Activated T-cell treated with anti-CD3 and anti-CD28 coated beads, Interleukin-2, amount 50 U/mL, for 24 hours (primary cell): ENCODE measurements around the gene CCS.
A peak's percentile ranks its signal among the peaks of the same experiment; 100 is the strongest.
"Not testable (repeated sequence)": the region's sequence is repeated elsewhere in the genome, so short reads cannot be mapped to it uniquely, and the experiment has no call there.

ENCODE experiments used
- DNase-seq: peaks from one replicate; pipeline ENCODE4 v3.0.0-alpha.2; 2020
- H3K27ac Mint-ChIP-seq: 2 replicates; pipeline ENCODE4 v1.8.0; 2020; ENCODE audit warnings: mild to moderate bottlenecking, mixed read lengths
- H3K27me3 Mint-ChIP-seq: 2 replicates; pipeline ENCODE4 v1.8.0; 2020; ENCODE audit warnings: mixed read lengths
- H3K36me3 Mint-ChIP-seq: 2 replicates; pipeline ENCODE4 v1.8.0; 2020; ENCODE audit warnings: low read depth, mixed read lengths
- H3K4me1 Mint-ChIP-seq: 2 replicates; pipeline ENCODE4 v1.8.0; 2020; ENCODE audit warnings: low read depth, mixed read lengths
- H3K4me3 Mint-ChIP-seq: 2 replicates; pipeline ENCODE4 v1.8.0; 2020; ENCODE audit warnings: mild to moderate bottlenecking, moderate library complexity, mixed read lengths
- H3K9me3 Mint-ChIP-seq: 2 replicates; pipeline ENCODE4 v1.8.0; 2020; ENCODE audit warnings: mixed read lengths

CCS gene

GRCh38 chr11:66592457-66593302, at the start of gene CCS, which contains the start of gene CCDC87:
CCS (plus strand) TSS chr11:66593185; CDS start chr11:66593262, 77 bp downstream.
CCDC87 (minus strand) TSS chr11:66593063; CDS start chr11:66593015, 48 bp downstream.
- DNase-seq: peak; percentile 99
- peak within 1 kb of the TSS; percentile 100 for H3K4me3 Mint-ChIP-seq
- H3K27ac Mint-ChIP-seq: peak within 1 kb of the TSS; percentile 99
- no peaks in the 10 kb centered on the region for H3K27me3 Mint-ChIP-seq
- peaks cover 5% of the 10 kb centered on the region for H3K36me3 Mint-ChIP-seq
- no peaks in the 10 kb centered on the region for H3K9me3 Mint-ChIP-seq
- H3K4me1 Mint-ChIP-seq: peaks cover 28% of the 10 kb centered on the region

GRCh38 chr11:66543263-66544107, 49.5 kb upstream of the CCS start:
- Mint-ChIP-seq H3K4me3 (peak overlapping the region; percentile 70), H3K27ac (peak overlapping the region; percentile 56), H3K9me3 (no peaks in the 10 kb centered on the region), H3K36me3 (peaks cover 41% of the 10 kb centered on the region), H3K27me3 (no peaks in the 10 kb centered on the region), H3K4me1 (peaks cover 30% of the 10 kb centered on the region)
- peak; percentile 66 for DNase-seq

GRCh38 chr11:66544952-66545351, 48.0 kb upstream of the CCS start:
- not testable (repeated sequence) for DNase-seq, H3K27me3 Mint-ChIP-seq, H3K9me3 Mint-ChIP-seq
- H3K36me3 Mint-ChIP-seq: peaks cover 34% of the 10 kb centered on the region
- H3K27ac Mint-ChIP-seq: peak overlapping the region; percentile 88
- H3K4me1 Mint-ChIP-seq: peaks cover 30% of the 10 kb centered on the region
- H3K4me3 Mint-ChIP-seq: peak overlapping the region; percentile 86

- no peaks in the 10 kb centered on the region for H3K9me3 Mint-ChIP-seq
- peaks cover 30% of the 10 kb centered on the region for H3K4me1 Mint-ChIP-seq
- peak; percentile 94 for DNase-seq
- peak within 1 kb of the TSS; percentile 86 for H3K4me3 Mint-ChIP-seq
- H3K27ac Mint-ChIP-seq: peak within 1 kb of the TSS; percentile 88
- H3K27me3 Mint-ChIP-seq: no peaks in the 10 kb centered on the region
- peaks cover 29% of the 10 kb centered on the region for H3K36me3 Mint-ChIP-seq
Measured at GRCh38 chr11:66545701-66546367, 47.2 kb upstream of the CCS start, which contains the start of gene ZDHHC24. ZDHHC24 (minus strand) TSS chr11:66546048; CDS start chr11:66546003, 45 bp downstream.

- H3K4me3 Mint-ChIP-seq: peak within 1 kb of the TSS; percentile 86
- H3K4me1 Mint-ChIP-seq: peaks cover 30% of the 10 kb centered on the region
- H3K27ac Mint-ChIP-seq: peak within 1 kb of the TSS; percentile 74
- no peak for DNase-seq
- no peaks in the 10 kb centered on the region for H3K9me3 Mint-ChIP-seq
- peaks cover 23% of the 10 kb centered on the region for H3K36me3 Mint-ChIP-seq
- H3K27me3 Mint-ChIP-seq: no peaks in the 10 kb centered on the region
Measured at GRCh38 chr11:66546368-66546965, 46.5 kb upstream of the CCS start, which contains the start of gene ACTN3. ACTN3 (plus strand) TSS chr11:66546903; CDS start chr11:66546938, 35 bp downstream.

- no peak for DNase-seq
- peak overlapping the region; percentile 86 for H3K4me3 Mint-ChIP-seq
- H3K9me3 Mint-ChIP-seq: no peaks in the 10 kb centered on the region
- H3K36me3 Mint-ChIP-seq: peaks cover 17% of the 10 kb centered on the region
- H3K27ac Mint-ChIP-seq: peak overlapping the region; percentile 44
- H3K27me3 Mint-ChIP-seq: no peaks in the 10 kb centered on the region
- H3K4me1 Mint-ChIP-seq: peaks cover 30% of the 10 kb centered on the region
Measured at GRCh38 chr11:66546966-66547661, 45.9 kb upstream of the CCS start.

GRCh38 chr11:66547662-66548009, 45.3 kb upstream of the CCS start:
- Mint-ChIP-seq H3K4me3 (no peak overlapping the region), H3K27ac (no peak overlapping the region), H3K36me3 (peaks cover 12% of the 10 kb centered on the region), H3K9me3 (no peaks in the 10 kb centered on the region), H3K4me1 (peaks cover 27% of the 10 kb centered on the region), H3K27me3 (no peaks in the 10 kb centered on the region)
- DNase-seq: no peak

- no peaks in the 10 kb centered on the region for H3K9me3 Mint-ChIP-seq
- DNase-seq: no peak
- H3K27me3 Mint-ChIP-seq: no peaks in the 10 kb centered on the region
- H3K4me3 Mint-ChIP-seq: no peak overlapping the region
- H3K36me3 Mint-ChIP-seq: peaks cover 9% of the 10 kb centered on the region
- peaks cover 24% of the 10 kb centered on the region for H3K4me1 Mint-ChIP-seq
- H3K27ac Mint-ChIP-seq: no peak overlapping the region
Measured at GRCh38 chr11:66548041-66548440, 44.9 kb upstream of the CCS start.

GRCh38 chr11:66548774-66549630, 44.0 kb upstream of the CCS start:
- Mint-ChIP-seq H3K4me1 (peaks cover 15% of the 10 kb centered on the region), H3K9me3 (no peaks in the 10 kb centered on the region), H3K27ac (no peak overlapping the region), H3K27me3 (no peaks in the 10 kb centered on the region), H3K4me3 (no peak overlapping the region), H3K36me3 (peaks cover 4% of the 10 kb centered on the region)
- DNase-seq: no peak

- Mint-ChIP-seq H3K27ac (no peak overlapping the region), H3K4me3 (no peak overlapping the region), H3K9me3 (no peaks in the 10 kb centered on the region), H3K36me3 (peaks cover 4% of the 10 kb centered on the region), H3K4me1 (peaks cover 10% of the 10 kb centered on the region), H3K27me3 (no peaks in the 10 kb centered on the region)
- DNase-seq: no peak
Measured at GRCh38 chr11:66549696-66550095, 43.3 kb upstream of the CCS start.

GRCh38 chr11:66550887-66551286, 42.1 kb upstream of the CCS start:
- Mint-ChIP-seq H3K36me3 (no peaks in the 10 kb centered on the region), H3K4me3 (no peak overlapping the region), H3K9me3 (no peaks in the 10 kb centered on the region), H3K27ac (no peak overlapping the region), H3K4me1 (peaks cover 6% of the 10 kb centered on the region), H3K27me3 (no peaks in the 10 kb centered on the region)
- no peak for DNase-seq

- Mint-ChIP-seq H3K4me3 (no peak overlapping the region), H3K4me1 (peaks cover 6% of the 10 kb centered on the region), H3K27ac (no peak overlapping the region), H3K27me3 (peaks cover 19% of the 10 kb centered on the region), H3K36me3 (no peaks in the 10 kb centered on the region), H3K9me3 (no peaks in the 10 kb centered on the region)
- no peak for DNase-seq
Measured at GRCh38 chr11:66554602-66555001, 38.4 kb upstream of the CCS start.

- Mint-ChIP-seq H3K27ac (no peak overlapping the region), H3K4me1 (peaks cover 6% of the 10 kb centered on the region), H3K36me3 (no peaks in the 10 kb centered on the region), H3K9me3 (no peaks in the 10 kb centered on the region), H3K4me3 (no peak overlapping the region), H3K27me3 (peaks cover 19% of the 10 kb centered on the region)
- no peak for DNase-seq
Measured at GRCh38 chr11:66555416-66555815, 37.6 kb upstream of the CCS start.
